ENCODE results near the gene TRMO. TPM values are rescaled to one million over a fixed set of nuclear protein-coding genes. Genes with fewer than 3 reads are reported as not detected.

Gene TRMO
- total and polyA plus RNA-seq, 8 donors: 5.1 to 9.4 (median 6.5) TPM

- intact Hi-C loops (cut with DNase I): no loop called here
- Histone ChIP-seq H3K27ac (no peak overlapping the region), H3K4me1 (no peaks in the 10 kb centered on the region), H3K9me3 (no peaks in the 10 kb centered on the region), H3K36me3 (no peaks in the 10 kb centered on the region), H3K27me3 (no peaks in the 10 kb centered on the region), H3K4me3 (no peak overlapping the region)
- no peak for ATAC-seq
- no peak for FAIRE-seq
- TF ChIP-seq, protein P1, sequence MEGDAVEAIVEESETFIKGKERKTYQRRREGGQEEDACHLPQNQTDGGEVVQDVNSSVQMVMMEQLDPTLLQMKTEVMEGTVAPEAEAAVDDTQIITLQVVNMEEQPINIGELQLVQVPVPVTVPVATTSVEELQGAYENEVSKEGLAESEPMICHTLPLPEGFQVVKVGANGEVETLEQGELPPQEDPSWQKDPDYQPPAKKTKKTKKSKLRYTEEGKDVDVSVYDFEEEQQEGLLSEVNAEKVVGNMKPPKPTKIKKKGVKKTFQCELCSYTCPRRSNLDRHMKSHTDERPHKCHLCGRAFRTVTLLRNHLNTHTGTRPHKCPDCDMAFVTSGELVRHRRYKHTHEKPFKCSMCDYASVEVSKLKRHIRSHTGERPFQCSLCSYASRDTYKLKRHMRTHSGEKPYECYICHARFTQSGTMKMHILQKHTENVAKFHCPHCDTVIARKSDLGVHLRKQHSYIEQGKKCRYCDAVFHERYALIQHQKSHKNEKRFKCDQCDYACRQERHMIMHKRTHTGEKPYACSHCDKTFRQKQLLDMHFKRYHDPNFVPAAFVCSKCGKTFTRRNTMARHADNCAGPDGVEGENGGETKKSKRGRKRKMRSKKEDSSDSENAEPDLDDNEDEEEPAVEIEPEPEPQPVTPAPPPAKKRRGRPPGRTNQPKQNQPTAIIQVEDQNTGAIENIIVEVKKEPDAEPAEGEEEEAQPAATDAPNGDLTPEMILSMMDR (IDR thresholded peaks at IDR 0.05): no peak
- DNase-seq: no peak
These were observed 55.5 kb downstream of the TRMO start for GRCh38 chr9:97866848-97867247.

- FAIRE-seq (no peak), ATAC-seq (no peak), DNase-seq (no peak)
- TF ChIP-seq, protein P1 (IDR thresholded peaks at IDR 0.05): no peak
- Histone ChIP-seq H3K27ac (no peak overlapping the region), H3K4me3 (no peak overlapping the region), H3K27me3 (no peaks in the 10 kb centered on the region), H3K4me1 (no peaks in the 10 kb centered on the region), H3K9me3 (no peaks in the 10 kb centered on the region), H3K36me3 (no peaks in the 10 kb centered on the region)
- WGBS, 2 donors: 98 to 100% methylated on average over 1 of the region's 1 CpG
- intact Hi-C loops (cut with DNase I): no loop called here
These were observed 56.0 kb downstream of the TRMO start for GRCh38 chr9:97866300-97866699.

GRCh38 chr9:97864396-97864795 lies 57.9 kb downstream of the TRMO start:
- Histone ChIP-seq H3K27me3 (no peaks in the 10 kb centered on the region), H3K4me1 (no peaks in the 10 kb centered on the region), H3K9me3 (no peaks in the 10 kb centered on the region), H3K36me3 (no peaks in the 10 kb centered on the region), H3K4me3 (no peak overlapping the region), H3K27ac (no peak overlapping the region)
- WGBS, 2 donors: 53 to 63% methylated on average over 1 of the region's 1 CpG
- intact Hi-C loops (cut with DNase I): no loop called here
- ATAC-seq (no peak), DNase-seq (no peak), FAIRE-seq (no peak)
- TF ChIP-seq, protein P1 (IDR thresholded peaks at IDR 0.05): no peak

DNA sequence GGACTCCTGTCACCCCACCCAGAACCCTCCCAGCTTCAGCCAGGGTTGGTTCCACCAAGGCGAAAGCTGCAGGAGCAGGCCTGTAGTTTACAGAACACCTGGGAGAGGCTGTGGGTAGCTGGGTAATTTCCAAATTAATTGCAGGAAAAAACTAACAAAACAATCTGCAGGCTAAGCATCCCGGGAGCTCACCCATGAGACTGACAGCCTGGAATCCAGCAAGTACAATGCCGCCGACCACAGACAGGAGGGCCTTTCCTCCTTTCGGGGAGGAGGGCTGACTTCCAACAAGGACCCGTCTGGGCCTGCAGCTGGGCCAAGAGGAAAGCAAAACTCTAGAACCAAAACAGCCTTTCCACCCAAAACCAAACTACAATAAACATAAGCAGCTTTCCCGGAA lies 59.0 kb downstream of the TRMO start:
- TF ChIP-seq, protein P1 (IDR thresholded peaks at IDR 0.05): no peak

GRCh38 chr9:97861148-97861475 lies 61.2 kb downstream of the TRMO start:
- WGBS, 2 donors: 84 to 88% methylated on average over 5 of the region's 5 CpGs
- DNase-seq: no peak
- H3K9me3 ChIP-seq: no peaks in the 10 kb centered on the region
- no peaks in the 10 kb centered on the region for H3K4me1 ChIP-seq
- intact Hi-C loops (cut with DNase I): no loop called here
- FAIRE-seq: no peak
- ATAC-seq: no peak
- TF ChIP-seq, protein P1 (IDR thresholded peaks at IDR 0.05): no peak
- H3K36me3 ChIP-seq: no peaks in the 10 kb centered on the region
- H3K27me3 ChIP-seq: peaks cover 0 to 7% (median 2%) of the 10 kb centered on the region in 4 donors
- H3K4me3 ChIP-seq: no peak overlapping the region
- H3K27ac ChIP-seq: no peak overlapping the region

More for the DNA sequence above, 59.0 kb downstream of the TRMO start:
- DNase-seq (no peak), ATAC-seq (no peak), FAIRE-seq (no peak)
- Histone ChIP-seq H3K27ac (no peak overlapping the region), H3K9me3 (no peaks in the 10 kb centered on the region), H3K4me3 (no peak overlapping the region), H3K4me1 (no peaks in the 10 kb centered on the region), H3K27me3 (no peaks in the 10 kb centered on the region), H3K36me3 (no peaks in the 10 kb centered on the region)
- intact Hi-C loops (cut with DNase I): no loop called here
- 78 to 81% methylated on average over 7 of the region's 7 CpGs for WGBS, 2 donors
